Neural cell (in vitro differentiated cells): ENCODE measurements around the gene NPR2. TPM values are rescaled to one million over a fixed set of nuclear protein-coding genes. Genes with fewer than 3 reads are reported as not detected.
A peak's percentile ranks its signal among the peaks of the same experiment; 100 is the strongest.

Source experiments
- H2AFZ ChIP-seq: fragments of 200-600, 300-800 bp; sonication (generic), shearing (Covaris generic); 2 replicates; pipeline ENCODE4 v1.6.0; 2014; ENCODE audit warnings: low read depth, mild to moderate bottlenecking, antibody characterized with exemption, low read length, moderate library complexity
- H3F3A ChIP-seq: fragments of 200-600 bp; shearing (Covaris generic); 2 replicates; pipeline ENCODE4 v1.6.1; 2016; ENCODE audit warnings: mild to moderate bottlenecking, moderate library complexity, mixed read lengths, antibody characterized with exemption, low read length; ENCODE audit not compliant: insufficient read depth, poor library complexity, severe bottlenecking
- H3K27ac ChIP-seq: fragments of 200-600, 300-800 bp; sonication (generic), shearing (Covaris generic); 2 replicates; pipeline ENCODE4 v1.5.1; 2014; ENCODE audit warnings: mild to moderate bottlenecking, low read length, moderate library complexity
- H3K27me3 ChIP-seq: fragments of 300-800, 200-600 bp; sonication (generic), shearing (Covaris generic); 2 replicates; pipeline ENCODE4 v1.6.0; 2014; ENCODE audit warnings: mild to moderate bottlenecking, low read depth, low read length, moderate library complexity; ENCODE audit not compliant: insufficient read depth
- H3K36me3 ChIP-seq: fragments of 300-800, 200-600 bp; sonication (generic), shearing (Covaris generic); 2 replicates; pipeline ENCODE4 v1.5.1; 2014; ENCODE audit warnings: mild to moderate bottlenecking, antibody characterized with exemption, low read length, moderate library complexity; ENCODE audit not compliant: insufficient read depth
- H3K4me2 ChIP-seq: fragments of 300-800, 200-600 bp; sonication (generic), shearing (Covaris generic); 2 replicates; pipeline ENCODE4 v1.6.0; 2014; ENCODE audit warnings: mild to moderate bottlenecking, low read length
- H3K4me3 ChIP-seq: fragments of 300-800, 200-600 bp; sonication (generic), shearing (Covaris generic); 2 replicates; pipeline ENCODE4 v1.5.1; 2014; ENCODE audit warnings: mild to moderate bottlenecking, low read length, moderate library complexity
- H3K79me2 ChIP-seq: fragments of 200-600 bp; shearing (Covaris generic); replicated peaks from 2 replicates; pipeline ENCODE4 v1.6.0; 2014; ENCODE audit warnings: mild to moderate bottlenecking, low read length, moderate library complexity; ENCODE audit not compliant: insufficient read depth
- H3K9ac ChIP-seq: fragments of 300-800, 200-600 bp; sonication (generic), shearing (Covaris generic); 2 replicates; pipeline ENCODE4 v1.6.1; 2016; ENCODE audit warnings: mild to moderate bottlenecking, low read length, mixed read lengths
- H3K9me2 ChIP-seq: fragments of 200-600 bp; shearing (Covaris generic); 2 replicates; pipeline ENCODE4 v1.6.1; 2016; ENCODE audit warnings: mild to moderate bottlenecking, low read length, mixed read lengths; ENCODE audit not compliant: insufficient read depth
- H3K9me3 ChIP-seq: fragments of 200-600, 300-800 bp; sonication (generic), shearing (Covaris generic); 2 replicates; pipeline ENCODE4 v1.6.1; 2016; ENCODE audit warnings: mild to moderate bottlenecking, mixed run types, low read length, moderate library complexity, mixed read lengths
- H4K20me1 ChIP-seq: fragments of 200-600 bp; shearing (Covaris generic); 2 replicates; pipeline ENCODE4 v1.6.1; 2016; ENCODE audit warnings: mild to moderate bottlenecking, mixed run types; ENCODE audit not compliant: insufficient read depth
- CTCF ChIP-seq: fragments of 450-650 bp; IDR thresholded peaks from 2 replicates; pipeline ENCODE4 v1.5.1; 2014; ENCODE audit warnings: antibody characterized with exemption, mild to moderate bottlenecking, moderate library complexity; ENCODE audit not compliant: poor library complexity, severe bottlenecking
- EP300 ChIP-seq: fragments of 450-650 bp; conservative IDR thresholded peaks from 2 replicates; pipeline ENCODE4 v1.6.1; 2014; ENCODE audit warnings: antibody characterized with exemption, mild to moderate bottlenecking, moderate library complexity; ENCODE audit not compliant: poor library complexity, severe bottlenecking
- EZH2 ChIP-seq: fragments of 200-600, 300-800 bp; shearing (Covaris generic), sonication (generic); IDR thresholded peaks from 2 replicates; pipeline ENCODE4 v1.6.1; 2014; ENCODE audit warnings: antibody characterized with exemption, low read length, borderline replicate concordance, mild to moderate bottlenecking; ENCODE audit not compliant: insufficient read depth, poor library complexity, severe bottlenecking
- MXI1 ChIP-seq: fragments of 450-650 bp; conservative IDR thresholded peaks from 2 replicates; pipeline ENCODE4 v1.6.1; 2014; ENCODE audit warnings: antibody characterized with exemption, mild to moderate bottlenecking; ENCODE audit not compliant: poor library complexity, severe bottlenecking
- POLR2AphosphoS5 ChIP-seq: IDR thresholded peaks from 2 replicates; pipeline ENCODE4 v1.6.1; 2012
- RAD21 ChIP-seq: fragments of 450-650 bp; conservative IDR thresholded peaks from 2 replicates; pipeline ENCODE4 v1.6.1; 2014; ENCODE audit warnings: antibody characterized with exemption, mild to moderate bottlenecking, moderate library complexity
- REST ChIP-seq: IDR thresholded peaks from 2 replicates; pipeline ENCODE4 v1.6.1; 2012; ENCODE audit warnings: borderline replicate concordance
- SMC3 ChIP-seq: fragments of 450-650 bp; conservative IDR thresholded peaks from 2 replicates; pipeline ENCODE4 v1.6.1; 2014; ENCODE audit warnings: antibody characterized with exemption, mild to moderate bottlenecking, moderate library complexity; ENCODE audit not compliant: poor library complexity
- TAF1 ChIP-seq: IDR thresholded peaks from 2 replicates; pipeline ENCODE4 v1.6.1; 2012; ENCODE audit warnings: low read depth
- polyA plus RNA-seq: library from polyadenylated mRNA; depleted of rRNA; stranded (reverse); fragments of >200 nt; gene quantifications from 2 replicates; pipeline ENCODE4 v1.2.3, GENCODE V29; 2014

Gene NPR2
- polyA plus RNA-seq, 1 donor from 2014 or later = 9.6 TPM

DNA sequence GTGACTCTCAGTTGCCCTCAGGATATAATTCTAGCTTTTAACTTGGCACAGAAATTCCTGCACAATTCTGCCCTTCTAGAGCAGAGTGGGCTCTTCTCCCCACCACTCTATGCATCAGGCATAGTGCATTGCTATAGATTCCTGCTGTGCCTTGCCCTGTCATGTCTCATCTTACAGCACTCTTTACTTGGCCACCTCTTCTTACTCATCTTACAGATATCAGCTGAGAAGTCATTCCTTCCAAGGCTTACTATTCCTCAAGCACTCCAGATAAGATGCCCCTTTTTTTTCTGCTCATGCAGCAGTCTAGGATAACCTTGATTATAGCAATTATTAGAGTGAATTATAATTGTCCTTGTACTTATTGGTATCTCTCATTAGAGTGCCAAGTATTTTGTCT, 31.5 kb downstream of the NPR2 start:
- H3K27me3 ChIP-seq = no peaks in the 10 kb centered on the region

DNA sequence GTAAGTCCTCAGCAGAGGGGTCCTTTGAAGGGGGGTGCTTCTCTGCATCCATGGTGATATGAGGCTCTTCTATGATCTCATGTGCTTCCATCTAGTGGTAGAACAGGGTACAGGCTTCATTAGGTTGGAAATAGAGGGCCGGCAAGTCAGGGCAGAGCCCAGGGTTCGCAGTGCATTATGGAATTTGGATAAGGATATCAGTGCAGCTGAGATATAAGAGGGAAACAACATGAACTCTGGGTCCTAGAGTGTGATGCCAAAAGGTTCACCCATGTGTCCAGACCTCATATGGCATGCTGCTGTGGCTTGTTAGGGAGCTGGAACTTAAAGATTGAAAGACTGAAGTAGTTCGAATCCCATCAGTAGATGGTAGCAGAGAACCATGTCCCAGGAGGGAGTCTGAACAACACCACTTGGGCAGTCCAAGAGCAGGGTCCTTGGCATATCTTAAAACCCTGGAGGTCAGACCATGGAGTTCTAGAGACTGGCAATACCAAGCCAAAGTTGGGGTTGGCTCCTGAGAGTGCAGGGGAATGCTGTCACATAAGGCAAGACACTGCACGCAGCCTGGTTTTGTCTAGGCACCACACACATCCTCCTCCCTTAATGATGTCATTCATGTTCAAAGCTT, 34.8 kb downstream of the NPR2 start:
- Histone ChIP-seq H4K20me1 (no peaks in the 10 kb centered on the region), H3K36me3 (no peaks in the 10 kb centered on the region), H3K27ac (no peak overlapping the region), H3K4me3 (no peak overlapping the region), H3F3A (no peaks in the 10 kb centered on the region), H3K27me3 (no peaks in the 10 kb centered on the region), H3K9ac (no peak overlapping the region), H3K9me2 (no peaks in the 10 kb centered on the region), H3K9me3 (no peaks in the 10 kb centered on the region), H3K79me2 (peaks cover 14% of the 10 kb centered on the region), H3K4me2 (no peak overlapping the region), H2AFZ (no peak overlapping the region)
- TF ChIP-seq EP300 (no peak), REST (no peak), TAF1 (no peak), CTCF (peak; percentile 62), POLR2AphosphoS5 (no peak), RAD21 (peak; percentile 30)

More for the DNA sequence above, 31.5 kb downstream of the NPR2 start:
- Histone ChIP-seq H4K20me1 (no peaks in the 10 kb centered on the region), H3K4me3 (no peak overlapping the region), H3K4me2 (no peak overlapping the region), H3K27ac (no peak overlapping the region), H3F3A (no peaks in the 10 kb centered on the region), H3K9ac (no peak overlapping the region), H3K9me3 (no peaks in the 10 kb centered on the region), H3K9me2 (no peaks in the 10 kb centered on the region), H3K36me3 (no peaks in the 10 kb centered on the region), H2AFZ (no peak overlapping the region), H3K79me2 (no peaks in the 10 kb centered on the region)
- TF ChIP-seq SMC3 = no peak
- no peak for TF ChIP-seq REST
- no peak for TF ChIP-seq RAD21
- no peak for TF ChIP-seq EZH2
- TF ChIP-seq TAF1 = no peak
- TF ChIP-seq CTCF = no peak
- no peak for TF ChIP-seq MXI1
- no peak for TF ChIP-seq POLR2AphosphoS5
- no peak for TF ChIP-seq EP300
